ENCODE data around the gene SEC61A2. TPM values are rescaled to one million over a fixed set of nuclear protein-coding genes. Genes with fewer than 3 reads are reported as not detected.

SEC61A2 gene
- total RNA-seq, 1 donor, result 16.0 TPM

DNA sequence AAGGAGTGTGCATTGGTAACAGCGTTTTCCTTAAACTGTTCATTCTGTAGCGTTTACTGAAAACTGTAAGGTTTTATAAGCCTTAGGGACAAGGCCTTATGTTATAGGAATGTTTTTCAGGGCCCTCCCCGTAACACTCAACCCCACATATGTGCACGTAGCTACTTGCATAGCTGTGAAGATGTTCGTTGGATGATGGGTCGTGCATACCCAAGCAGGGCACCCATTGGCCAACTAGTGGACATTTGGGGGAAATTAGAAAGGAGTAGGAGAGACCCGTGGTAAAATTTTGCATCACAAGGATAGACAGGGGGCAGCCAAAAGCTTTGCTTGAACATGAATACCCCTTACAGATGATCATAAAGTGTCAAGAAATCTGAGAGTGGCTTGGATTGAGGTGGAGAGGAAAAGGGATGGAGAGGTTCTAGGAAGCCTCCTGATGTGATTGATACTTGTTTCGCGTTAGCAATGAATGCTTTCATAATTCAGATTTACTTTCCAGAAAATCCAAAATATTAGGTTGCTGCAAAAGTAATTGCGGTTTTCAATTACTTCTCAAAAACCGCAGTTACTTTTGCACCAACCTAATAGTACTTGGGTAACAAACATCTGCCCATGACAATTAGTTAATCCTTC is 878 bp downstream of the SEC61A2 start:
- H3K4me3 ChIP-seq (ENCODE audit: low read depth, low read length), result peak overlapping the region; percentile 88
- peak; percentile 69 for DNase-seq (ENCODE audit: low read depth)
- TF ChIP-seq, protein P1, sequence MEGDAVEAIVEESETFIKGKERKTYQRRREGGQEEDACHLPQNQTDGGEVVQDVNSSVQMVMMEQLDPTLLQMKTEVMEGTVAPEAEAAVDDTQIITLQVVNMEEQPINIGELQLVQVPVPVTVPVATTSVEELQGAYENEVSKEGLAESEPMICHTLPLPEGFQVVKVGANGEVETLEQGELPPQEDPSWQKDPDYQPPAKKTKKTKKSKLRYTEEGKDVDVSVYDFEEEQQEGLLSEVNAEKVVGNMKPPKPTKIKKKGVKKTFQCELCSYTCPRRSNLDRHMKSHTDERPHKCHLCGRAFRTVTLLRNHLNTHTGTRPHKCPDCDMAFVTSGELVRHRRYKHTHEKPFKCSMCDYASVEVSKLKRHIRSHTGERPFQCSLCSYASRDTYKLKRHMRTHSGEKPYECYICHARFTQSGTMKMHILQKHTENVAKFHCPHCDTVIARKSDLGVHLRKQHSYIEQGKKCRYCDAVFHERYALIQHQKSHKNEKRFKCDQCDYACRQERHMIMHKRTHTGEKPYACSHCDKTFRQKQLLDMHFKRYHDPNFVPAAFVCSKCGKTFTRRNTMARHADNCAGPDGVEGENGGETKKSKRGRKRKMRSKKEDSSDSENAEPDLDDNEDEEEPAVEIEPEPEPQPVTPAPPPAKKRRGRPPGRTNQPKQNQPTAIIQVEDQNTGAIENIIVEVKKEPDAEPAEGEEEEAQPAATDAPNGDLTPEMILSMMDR (IDR thresholded peaks at IDR 0.05; ENCODE audit: insufficient read depth, low read depth, low read length), result peak; percentile 58

DNA sequence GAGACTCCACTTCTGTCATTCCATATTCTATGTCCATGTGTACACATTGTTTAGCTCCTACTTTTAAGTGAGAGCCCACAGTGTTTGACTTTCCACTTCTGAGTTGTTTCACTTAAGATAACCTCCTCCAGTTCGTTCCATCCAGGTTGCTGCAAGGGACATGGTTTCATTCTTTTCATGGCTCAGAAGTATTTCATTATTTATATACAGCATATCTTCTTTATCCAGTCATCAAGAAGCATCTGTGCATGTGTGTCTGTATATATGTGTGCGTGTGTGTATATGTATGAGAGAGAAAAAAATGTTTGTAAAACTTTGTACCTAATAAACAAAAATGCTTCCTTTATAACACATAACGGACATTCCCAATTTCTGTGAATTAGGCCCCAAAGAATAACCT is 6.2 kb downstream of the SEC61A2 start:
- no peak for DNase-seq (ENCODE audit: low read depth)
- no peak overlapping the region for H3K4me3 ChIP-seq (ENCODE audit: low read depth, low read length)

DNA sequence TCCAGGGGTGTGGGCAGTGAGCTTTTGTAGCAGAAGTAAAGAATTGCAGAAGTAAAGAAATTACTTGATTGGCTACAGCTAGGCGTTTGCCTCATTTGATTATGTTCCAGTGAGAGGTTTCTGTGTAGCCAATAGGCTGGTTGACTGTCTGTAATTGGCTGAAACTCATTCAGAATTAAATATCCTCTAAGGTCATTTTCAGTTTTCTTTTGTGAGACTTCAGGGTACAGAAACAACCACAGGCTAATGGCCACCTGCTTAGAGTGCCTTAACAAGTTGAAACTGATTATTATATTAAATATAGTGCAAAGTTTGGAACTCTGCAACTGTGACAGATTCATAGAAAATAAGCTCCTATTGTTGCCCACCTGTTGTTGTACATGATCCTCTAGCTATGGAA is 10.6 kb downstream of the SEC61A2 start:
- no peak for DNase-seq (ENCODE audit: low read depth)
- TF ChIP-seq, protein P1 (IDR thresholded peaks at IDR 0.05; ENCODE audit: insufficient read depth, low read depth, low read length), result no peak

More for the DNA sequence above, 6.2 kb downstream of the SEC61A2 start:
- TF ChIP-seq, protein P1 (IDR thresholded peaks at IDR 0.05; ENCODE audit: insufficient read depth, low read depth, low read length), result no peak

DNA sequence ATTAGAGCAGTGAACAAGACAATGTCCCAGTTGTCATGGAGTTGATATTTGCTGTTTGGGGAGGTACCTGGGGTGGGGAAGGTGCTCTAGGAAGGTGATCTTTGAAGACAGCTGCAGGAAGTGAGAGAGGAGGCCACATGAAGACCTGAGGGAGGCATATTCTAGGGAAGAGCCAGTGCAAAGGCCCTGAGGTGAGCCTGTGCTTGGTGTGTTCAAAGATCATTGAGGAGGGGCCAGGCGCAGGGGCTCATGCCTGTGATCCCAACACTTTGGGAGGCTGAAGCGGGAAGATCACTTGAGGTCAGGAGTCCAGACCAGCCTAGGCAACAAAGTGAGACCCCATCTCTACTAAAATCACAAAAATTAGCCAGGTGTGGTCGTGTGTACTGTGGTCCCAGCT is 15.1 kb downstream of the SEC61A2 start:
- no peak overlapping the region for H3K4me3 ChIP-seq (ENCODE audit: low read depth, low read length)
- no peak for DNase-seq (ENCODE audit: low read depth)
- TF ChIP-seq, protein P1 (IDR thresholded peaks at IDR 0.05; ENCODE audit: insufficient read depth, low read depth, low read length), result no peak

More for the DNA sequence above, 10.6 kb downstream of the SEC61A2 start:
- H3K4me3 ChIP-seq (ENCODE audit: low read depth, low read length), result no peak overlapping the region

DNA sequence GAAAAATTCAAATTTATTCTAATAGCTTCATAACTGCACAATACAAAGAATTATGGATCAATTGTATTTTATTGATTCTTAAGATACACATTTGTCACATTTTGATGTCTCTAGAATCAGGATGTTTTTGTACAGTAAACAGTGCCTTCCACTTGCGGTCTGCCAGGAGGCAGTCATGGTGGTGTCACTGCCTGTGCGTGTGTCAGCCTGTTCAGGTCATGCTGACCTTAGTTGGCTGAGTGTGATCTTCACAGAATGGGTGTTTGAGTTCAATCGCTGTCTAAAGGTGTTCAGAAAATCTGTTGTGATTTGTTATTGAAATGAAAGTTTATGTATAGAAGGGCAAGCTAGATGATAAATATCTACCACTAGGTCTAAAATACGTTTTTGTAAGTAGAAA is 20.7 kb downstream of the SEC61A2 start:
- TF ChIP-seq, protein P1 (IDR thresholded peaks at IDR 0.05; ENCODE audit: insufficient read depth, low read depth, low read length), result no peak
- no peak for DNase-seq (ENCODE audit: low read depth)
- no peak overlapping the region for H3K4me3 ChIP-seq (ENCODE audit: low read depth, low read length)

DNA sequence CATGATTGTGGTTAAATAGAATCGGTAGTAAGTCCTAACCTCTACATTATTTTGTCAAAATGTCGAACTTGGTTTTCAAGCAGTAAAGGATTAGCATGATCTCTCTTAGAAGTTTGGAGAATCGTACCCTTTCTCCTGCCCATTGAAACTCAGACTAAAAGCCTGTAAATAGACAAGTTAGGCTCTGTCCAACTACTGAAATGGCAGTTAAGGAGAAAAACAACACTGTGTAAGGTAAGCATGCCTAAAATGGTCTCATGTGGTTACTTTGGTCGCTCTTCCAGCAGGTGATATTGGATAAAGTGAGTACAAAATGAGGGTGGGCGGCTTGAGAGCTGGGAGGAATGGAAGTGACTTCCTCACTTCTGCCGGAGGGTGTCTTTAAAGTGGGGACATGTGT is 25.0 kb downstream of the SEC61A2 start:
- TF ChIP-seq, protein P1 (IDR thresholded peaks at IDR 0.05; ENCODE audit: insufficient read depth, low read depth, low read length), result no peak
- DNase-seq (ENCODE audit: low read depth), result no peak
- H3K4me3 ChIP-seq (ENCODE audit: low read depth, low read length), result no peak overlapping the region

Data from fibroblast of villous mesenchyme (primary cell).